ENCODE results near the gene CYB561D1.

Gene CYB561D1

DNA sequence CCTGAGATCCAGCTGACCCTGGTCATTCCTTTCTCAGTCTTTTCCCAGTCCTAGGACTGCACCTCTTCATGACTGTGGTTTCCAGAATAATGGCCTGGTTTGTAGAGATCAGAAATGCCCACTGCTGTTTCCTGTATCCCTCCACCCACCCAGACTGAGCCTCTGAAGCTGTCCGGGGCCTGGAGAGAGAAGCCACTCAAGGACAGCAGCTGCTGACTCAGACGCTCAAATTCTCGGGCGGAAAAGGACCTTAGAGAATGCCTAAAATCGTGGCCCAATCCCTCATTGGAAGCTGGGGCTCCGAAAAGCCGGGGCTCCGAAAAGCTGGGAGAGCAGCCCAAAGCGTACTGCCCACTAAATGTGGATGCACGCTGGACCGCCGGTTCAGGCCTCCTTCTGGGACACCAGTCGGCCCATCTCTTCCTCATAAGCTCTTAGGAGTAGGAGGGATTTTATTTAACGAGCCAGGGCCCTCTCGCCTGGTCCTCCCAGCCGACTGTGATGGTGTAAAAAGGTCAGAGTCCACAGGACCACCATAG is 38.0 kb downstream of the CYB561D1 start:
- no peak for TF ChIP-seq EZH2 (IDR thresholded peaks at IDR 0.05; ENCODE audit: borderline replicate concordance, low read depth, low read length, severe bottlenecking)
- TF ChIP-seq, protein P1, sequence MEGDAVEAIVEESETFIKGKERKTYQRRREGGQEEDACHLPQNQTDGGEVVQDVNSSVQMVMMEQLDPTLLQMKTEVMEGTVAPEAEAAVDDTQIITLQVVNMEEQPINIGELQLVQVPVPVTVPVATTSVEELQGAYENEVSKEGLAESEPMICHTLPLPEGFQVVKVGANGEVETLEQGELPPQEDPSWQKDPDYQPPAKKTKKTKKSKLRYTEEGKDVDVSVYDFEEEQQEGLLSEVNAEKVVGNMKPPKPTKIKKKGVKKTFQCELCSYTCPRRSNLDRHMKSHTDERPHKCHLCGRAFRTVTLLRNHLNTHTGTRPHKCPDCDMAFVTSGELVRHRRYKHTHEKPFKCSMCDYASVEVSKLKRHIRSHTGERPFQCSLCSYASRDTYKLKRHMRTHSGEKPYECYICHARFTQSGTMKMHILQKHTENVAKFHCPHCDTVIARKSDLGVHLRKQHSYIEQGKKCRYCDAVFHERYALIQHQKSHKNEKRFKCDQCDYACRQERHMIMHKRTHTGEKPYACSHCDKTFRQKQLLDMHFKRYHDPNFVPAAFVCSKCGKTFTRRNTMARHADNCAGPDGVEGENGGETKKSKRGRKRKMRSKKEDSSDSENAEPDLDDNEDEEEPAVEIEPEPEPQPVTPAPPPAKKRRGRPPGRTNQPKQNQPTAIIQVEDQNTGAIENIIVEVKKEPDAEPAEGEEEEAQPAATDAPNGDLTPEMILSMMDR (IDR thresholded peaks at IDR 0.05; ENCODE audit: borderline replicate concordance, extremely low read depth, low read length, poor library complexity, severe bottlenecking), result no peak
- ATAC-seq (ENCODE audit: insufficient read depth, low read depth) (no peak), DNase-seq (no peak)
- Histone ChIP-seq H3K4me1 (ENCODE audit: insufficient read depth, low read length) (peaks cover 13% of the 10 kb centered on the region), H3K4me3 (ENCODE audit: low read depth in 1 of 2, low read length in 2 of 2) (peak overlapping the region in 1 of 2 experiments; percentile 46; a peak in 1 of 4 replicates), H3K4me2 (ENCODE audit: insufficient read depth, low read length) (peak overlapping the region; percentile 60), H3K27me3 (ENCODE audit: insufficient read depth, low read length, poor library complexity) (no peaks in the 10 kb centered on the region), H3K9ac (ENCODE audit: low read depth, low read length) (peak overlapping the region; percentile 47; the same call in 1 of the 2 replicates), H3K36me3 (ENCODE audit: insufficient read depth, low read length) (no peaks in the 10 kb centered on the region), H3K27ac (ENCODE audit: low read length) (peak overlapping the region; percentile 65; the same call in 1 of the 2 replicates), H2AFZ (ENCODE audit: low read depth, low read length) (peak overlapping the region; percentile 92), H4K20me1 (ENCODE audit: insufficient read depth, low read length) (no peaks in the 10 kb centered on the region), H3K79me2 (ENCODE audit: insufficient read depth, low read length) (no peaks in the 10 kb centered on the region), H3K9me3 (ENCODE audit: insufficient read depth, low read length, severe bottlenecking) (no peaks in the 10 kb centered on the region)

DNA sequence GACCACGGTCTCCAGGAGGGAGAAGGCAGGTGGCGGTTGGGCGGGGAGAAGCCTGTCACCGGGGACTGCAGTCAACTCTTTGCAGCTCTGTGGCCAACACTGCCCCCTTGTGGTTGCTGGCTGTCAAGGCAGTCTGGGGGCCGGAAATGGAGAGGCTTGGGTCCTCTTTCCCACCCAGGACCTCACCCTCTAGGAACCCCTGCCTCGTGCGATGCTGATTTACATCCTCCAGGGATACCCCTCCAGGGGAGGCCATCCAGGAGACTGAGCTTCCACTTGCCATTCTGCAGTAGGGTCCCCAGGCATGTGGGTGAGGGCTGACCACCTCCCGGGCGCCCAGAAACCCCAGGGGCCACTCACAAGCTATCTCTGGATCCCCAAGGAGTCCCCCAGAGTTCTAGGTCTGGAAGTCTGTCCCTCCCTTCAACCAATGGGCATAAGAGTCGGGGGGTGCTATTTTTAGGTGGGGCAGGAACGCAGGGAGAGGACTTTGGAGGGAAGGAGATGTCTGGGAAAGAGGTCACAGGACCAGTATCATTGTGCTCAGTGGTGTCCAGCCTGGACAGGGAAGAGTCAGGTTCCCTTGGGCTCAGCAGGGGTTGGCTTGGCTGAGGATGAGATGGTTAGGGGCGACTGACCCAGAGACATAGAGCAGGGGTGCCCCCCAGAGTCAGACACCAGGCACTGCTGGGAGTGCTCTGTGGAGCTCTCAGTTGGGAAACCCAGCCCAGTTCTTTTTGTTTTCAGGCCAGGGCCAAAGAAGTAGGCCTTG is 38.7 kb downstream of the CYB561D1 start:
- Histone ChIP-seq H3K27ac (ENCODE audit: low read length) (peak overlapping the region; percentile 65), H4K20me1 (ENCODE audit: insufficient read depth, low read length) (no peaks in the 10 kb centered on the region), H3K9ac (ENCODE audit: low read depth, low read length) (peak overlapping the region; percentile 47), H3K9me3 (ENCODE audit: insufficient read depth, low read length, severe bottlenecking) (no peaks in the 10 kb centered on the region), H3K4me1 (ENCODE audit: insufficient read depth, low read length) (peaks cover 13% of the 10 kb centered on the region), H3K27me3 (ENCODE audit: insufficient read depth, low read length, poor library complexity) (no peaks in the 10 kb centered on the region), H3K4me2 (ENCODE audit: insufficient read depth, low read length) (peak overlapping the region; percentile 60), H3K79me2 (ENCODE audit: insufficient read depth, low read length) (no peaks in the 10 kb centered on the region), H2AFZ (ENCODE audit: low read depth, low read length) (peak overlapping the region; percentile 92), H3K4me3 (ENCODE audit: low read depth in 1 of 2, low read length in 2 of 2) (peak overlapping the region in 1 of 2 experiments; percentile 46; a peak in 2 of 4 replicates), H3K36me3 (ENCODE audit: insufficient read depth, low read length) (no peaks in the 10 kb centered on the region)
- no peak for TF ChIP-seq EZH2 (IDR thresholded peaks at IDR 0.05; ENCODE audit: borderline replicate concordance, low read depth, low read length, severe bottlenecking)
- TF ChIP-seq, protein P1 (IDR thresholded peaks at IDR 0.05; ENCODE audit: borderline replicate concordance, extremely low read depth, low read length, poor library complexity, severe bottlenecking), result peak; percentile 99
- peak; percentile 91 for DNase-seq
- peak; percentile 91 for ATAC-seq (ENCODE audit: insufficient read depth, low read depth)

DNA sequence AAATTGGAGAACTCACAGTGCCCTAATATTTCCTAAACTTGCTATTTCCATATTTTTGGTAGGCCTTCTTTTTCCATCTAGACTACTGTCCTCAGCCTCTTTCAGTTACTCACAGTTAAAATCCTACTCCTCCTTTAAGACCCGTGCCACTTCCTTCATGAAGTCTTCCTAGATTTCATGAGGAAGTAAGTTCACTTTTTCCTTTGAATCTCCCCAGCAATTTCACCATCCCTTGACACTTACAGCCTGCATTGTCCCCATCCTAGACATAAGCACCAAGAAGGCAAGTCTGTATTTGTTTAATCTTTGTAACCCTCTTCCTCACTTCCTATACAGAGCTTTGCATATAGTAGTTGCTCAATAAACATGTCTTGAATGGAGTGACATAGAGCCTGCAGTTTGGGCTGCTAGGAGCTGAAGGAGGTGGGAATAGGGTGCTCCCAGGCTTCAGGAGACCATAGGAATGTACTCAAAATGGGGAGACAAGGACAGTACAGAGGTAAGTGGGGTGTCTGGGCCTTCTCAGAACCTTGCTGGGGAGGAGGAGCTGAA is 40.5 kb downstream of the CYB561D1 start:
- Histone ChIP-seq H3K9me3 (ENCODE audit: insufficient read depth, low read length, severe bottlenecking) (no peaks in the 10 kb centered on the region), H3K79me2 (ENCODE audit: insufficient read depth, low read length) (no peaks in the 10 kb centered on the region), H3K4me2 (ENCODE audit: insufficient read depth, low read length) (no peak overlapping the region), H2AFZ (ENCODE audit: low read depth, low read length) (no peak overlapping the region), H3K27ac (ENCODE audit: low read length) (no peak overlapping the region), H3K9ac (ENCODE audit: low read depth, low read length) (no peak overlapping the region), H3K4me3 (ENCODE audit: low read depth in 1 of 2, low read length in 2 of 2) (no peak overlapping the region), H3K4me1 (ENCODE audit: insufficient read depth, low read length) (peaks cover 13% of the 10 kb centered on the region), H4K20me1 (ENCODE audit: insufficient read depth, low read length) (no peaks in the 10 kb centered on the region), H3K27me3 (ENCODE audit: insufficient read depth, low read length, poor library complexity) (no peaks in the 10 kb centered on the region), H3K36me3 (ENCODE audit: insufficient read depth, low read length) (no peaks in the 10 kb centered on the region)
- TF ChIP-seq, protein P1 (IDR thresholded peaks at IDR 0.05; ENCODE audit: borderline replicate concordance, extremely low read depth, low read length, poor library complexity, severe bottlenecking), result no peak
- TF ChIP-seq EZH2 (IDR thresholded peaks at IDR 0.05; ENCODE audit: borderline replicate concordance, low read depth, low read length, severe bottlenecking), result no peak
- no peak for DNase-seq
- no peak for ATAC-seq (ENCODE audit: insufficient read depth, low read depth)
